T-helper 2 cell treated with Interferon-gamma antibody and Interleukin-4, amounts not matched to agents 5 μg/mL and 100 μg/mL, for 36 hours (primary cell): ENCODE data around the gene NBEA.
"Not testable (repeated sequence)": the region's sequence is repeated elsewhere in the genome, so short reads cannot be mapped to it uniquely, and the experiment has no call there.

Source experiments
- DNase-seq: peaks from one replicate; pipeline ENCODE4 v3.0.0; 2021; ENCODE audit warnings: low spot score
- H3K27ac Mint-ChIP-seq: one replicate; pipeline ENCODE4 v1.8.0; 2021; ENCODE audit warnings: mild to moderate bottlenecking, mixed read lengths
- H3K27me3 Mint-ChIP-seq: one replicate; pipeline ENCODE4 v1.8.0; 2021; ENCODE audit warnings: low read depth, mixed read lengths
- H3K36me3 Mint-ChIP-seq: one replicate; pipeline ENCODE4 v1.8.0; 2021; ENCODE audit warnings: low read depth, mixed read lengths
- H3K4me1 Mint-ChIP-seq: one replicate; pipeline ENCODE4 v1.8.0; 2021; ENCODE audit warnings: low read depth, mixed read lengths
- H3K4me3 Mint-ChIP-seq: one replicate; pipeline ENCODE4 v1.8.0; 2022; ENCODE audit warnings: mild to moderate bottlenecking, moderate library complexity, mixed read lengths
- H3K9me3 Mint-ChIP-seq: one replicate; pipeline ENCODE4 v1.8.0; 2021; ENCODE audit warnings: mixed read lengths

NBEA gene

GRCh38 chr13:35649162-35649561 is 707.1 kb downstream of the NBEA start:
- DNase-seq: no peak
- no peaks in the 10 kb centered on the region for H3K9me3 Mint-ChIP-seq
- no peaks in the 10 kb centered on the region for H3K4me1 Mint-ChIP-seq
- no peaks in the 10 kb centered on the region for H3K27me3 Mint-ChIP-seq
- H3K36me3 Mint-ChIP-seq: no peaks in the 10 kb centered on the region
- H3K4me3 Mint-ChIP-seq: no peak overlapping the region
- no peak overlapping the region for H3K27ac Mint-ChIP-seq

GRCh38 chr13:35659796-35660195 is 717.7 kb downstream of the NBEA start:
- H3K27ac Mint-ChIP-seq: no peak overlapping the region
- H3K4me1 Mint-ChIP-seq: no peaks in the 10 kb centered on the region
- no peaks in the 10 kb centered on the region for H3K9me3 Mint-ChIP-seq
- no peak for DNase-seq
- H3K36me3 Mint-ChIP-seq: no peaks in the 10 kb centered on the region
- no peak overlapping the region for H3K4me3 Mint-ChIP-seq
- no peaks in the 10 kb centered on the region for H3K27me3 Mint-ChIP-seq

- no peaks in the 10 kb centered on the region for H3K27me3 Mint-ChIP-seq
- H3K4me1 Mint-ChIP-seq: no peaks in the 10 kb centered on the region
Observed at GRCh38 chr13:35664747-35665146, 722.7 kb downstream of the NBEA start.

GRCh38 chr13:35669321-35669720 is 727.3 kb downstream of the NBEA start:
- H3K27ac Mint-ChIP-seq: no peak overlapping the region
- H3K4me3 Mint-ChIP-seq: no peak overlapping the region
- H3K4me1 Mint-ChIP-seq: no peaks in the 10 kb centered on the region
- H3K9me3 Mint-ChIP-seq: no peaks in the 10 kb centered on the region
- H3K36me3 Mint-ChIP-seq: no peaks in the 10 kb centered on the region
- H3K27me3 Mint-ChIP-seq: no peaks in the 10 kb centered on the region
- no peak for DNase-seq

More at GRCh38 chr13:35664747-35665146, 722.7 kb downstream of the NBEA start:
- H3K9me3 Mint-ChIP-seq: no peaks in the 10 kb centered on the region
- H3K36me3 Mint-ChIP-seq: no peaks in the 10 kb centered on the region
- no peak overlapping the region for H3K4me3 Mint-ChIP-seq
- H3K27ac Mint-ChIP-seq: no peak overlapping the region
- DNase-seq: no peak

GRCh38 chr13:35672611-35673010 is 730.5 kb downstream of the NBEA start:
- no peak for DNase-seq
- Mint-ChIP-seq H3K27me3 (no peaks in the 10 kb centered on the region), H3K27ac (no peak overlapping the region), H3K36me3 (no peaks in the 10 kb centered on the region), H3K4me1 (no peaks in the 10 kb centered on the region), H3K4me3 (no peak overlapping the region), H3K9me3 (no peaks in the 10 kb centered on the region)

GRCh38 chr13:35675651-35676050 is 733.6 kb downstream of the NBEA start:
- Mint-ChIP-seq H3K4me1 (no peaks in the 10 kb centered on the region), H3K36me3 (no peaks in the 10 kb centered on the region), H3K9me3 (no peaks in the 10 kb centered on the region), H3K4me3 (no peak overlapping the region), H3K27ac (no peak overlapping the region), H3K27me3 (no peaks in the 10 kb centered on the region)
- DNase-seq: no peak

GRCh38 chr13:35677863-35678262 is 735.8 kb downstream of the NBEA start:
- not testable (repeated sequence) for H3K4me3 Mint-ChIP-seq, DNase-seq, H3K9me3 Mint-ChIP-seq, H3K27me3 Mint-ChIP-seq, H3K36me3 Mint-ChIP-seq, H3K27ac Mint-ChIP-seq, H3K4me1 Mint-ChIP-seq

- no peak for DNase-seq
- no peaks in the 10 kb centered on the region for H3K36me3 Mint-ChIP-seq
- no peaks in the 10 kb centered on the region for H3K4me1 Mint-ChIP-seq
- H3K27ac Mint-ChIP-seq: no peak overlapping the region
- no peaks in the 10 kb centered on the region for H3K9me3 Mint-ChIP-seq
- H3K27me3 Mint-ChIP-seq: no peaks in the 10 kb centered on the region
- H3K4me3 Mint-ChIP-seq: no peak overlapping the region
Observed at GRCh38 chr13:35681685-35682084, 739.6 kb downstream of the NBEA start.

GRCh38 chr13:35684432-35684831 is 742.4 kb downstream of the NBEA start:
- no peaks in the 10 kb centered on the region for H3K9me3 Mint-ChIP-seq
- DNase-seq: no peak
- H3K4me3 Mint-ChIP-seq: no peak overlapping the region
- no peak overlapping the region for H3K27ac Mint-ChIP-seq
- H3K27me3 Mint-ChIP-seq: no peaks in the 10 kb centered on the region
- no peaks in the 10 kb centered on the region for H3K4me1 Mint-ChIP-seq
- no peaks in the 10 kb centered on the region for H3K36me3 Mint-ChIP-seq

GRCh38 chr13:35687336-35687735 is 745.3 kb downstream of the NBEA start:
- DNase-seq: no peak

GRCh38 chr13:35690581-35691207 is 748.6 kb downstream of the NBEA start:
- no peak overlapping the region for H3K4me3 Mint-ChIP-seq
- no peak overlapping the region for H3K27ac Mint-ChIP-seq
- H3K27me3 Mint-ChIP-seq: no peaks in the 10 kb centered on the region
- no peaks in the 10 kb centered on the region for H3K36me3 Mint-ChIP-seq
- no peak for DNase-seq
- H3K4me1 Mint-ChIP-seq: no peaks in the 10 kb centered on the region
- no peaks in the 10 kb centered on the region for H3K9me3 Mint-ChIP-seq

More at GRCh38 chr13:35687336-35687735, 745.3 kb downstream of the NBEA start:
- Mint-ChIP-seq H3K27me3 (no peaks in the 10 kb centered on the region), H3K36me3 (no peaks in the 10 kb centered on the region), H3K9me3 (no peaks in the 10 kb centered on the region), H3K4me3 (no peak overlapping the region), H3K4me1 (no peaks in the 10 kb centered on the region), H3K27ac (no peak overlapping the region)

- Mint-ChIP-seq H3K27ac (no peak overlapping the region), H3K4me3 (no peak overlapping the region), H3K4me1 (no peaks in the 10 kb centered on the region), H3K27me3 (no peaks in the 10 kb centered on the region), H3K36me3 (no peaks in the 10 kb centered on the region), H3K9me3 (no peaks in the 10 kb centered on the region)
- no peak for DNase-seq
Observed at GRCh38 chr13:35693134-35693784, 751.2 kb downstream of the NBEA start.

- no peak for DNase-seq
- no peaks in the 10 kb centered on the region for H3K9me3 Mint-ChIP-seq
- no peaks in the 10 kb centered on the region for H3K4me1 Mint-ChIP-seq
- H3K4me3 Mint-ChIP-seq: no peak overlapping the region
- H3K27ac Mint-ChIP-seq: no peak overlapping the region
- H3K27me3 Mint-ChIP-seq: no peaks in the 10 kb centered on the region
- no peaks in the 10 kb centered on the region for H3K36me3 Mint-ChIP-seq
Observed at GRCh38 chr13:35694031-35694430, 752.0 kb downstream of the NBEA start.

- Mint-ChIP-seq H3K4me1 (no peaks in the 10 kb centered on the region), H3K9me3 (no peaks in the 10 kb centered on the region), H3K27ac (no peak overlapping the region), H3K36me3 (no peaks in the 10 kb centered on the region), H3K27me3 (no peaks in the 10 kb centered on the region), H3K4me3 (no peak overlapping the region)
- DNase-seq: no peak
Observed at GRCh38 chr13:35694549-35695447, 752.7 kb downstream of the NBEA start.
